Panc1 (cell line): ENCODE measurements around the gene RAB6A. TPM values are rescaled to one million over a fixed set of nuclear protein-coding genes. Genes with fewer than 3 reads are reported as not detected.
A peak's percentile ranks its signal among the peaks of the same experiment; 100 is the strongest.
"Not testable (repeated sequence)": the region's sequence is repeated elsewhere in the genome, so short reads cannot be mapped to it uniquely, and the experiment has no call there.

Experiments
- ATAC-seq: fragments of 200-7000 bp; cut with Tn5 transposase; 2 replicates; pipeline ENCODE4 v1.9.1; 2020; ENCODE audit warnings: mild to moderate bottlenecking, moderate library complexity
- BruUV-seq: library from RNA; stranded (reverse); fragments of 400-500 nt; replicated peaks from 2 replicates; lab custom pipeline; 2021; lab: Mats Ljungman, UMichigan
- CTCF ChIA-PET: fragments of 300-600 bp; sonication (Branson Sonifier 250); formaldehyde crosslinking; loops from one replicate; lab custom pipeline; 2022; ENCODE audit warnings: antibody characterized with exemption; lab: Charles Lee
- POLR2A ChIA-PET: fragments of 300-600 bp; sonication (Branson Sonifier 250); formaldehyde crosslinking; loops from one replicate; lab custom pipeline; 2022; ENCODE audit warnings: antibody characterized with exemption; lab: Charles Lee
- DNase-seq: peaks from one replicate; pipeline ENCODE4 v3.0.0-alpha.2; 2010; ENCODE audit warnings: low read depth, low spot score
- H3K27ac ChIP-seq: 2 replicates; pipeline ENCODE4 v1.5.1; 2011; ENCODE audit warnings: mild to moderate bottlenecking, low read length, inconsistent platforms
- H3K27me3 ChIP-seq: fragments of 200-500 bp; sonication (Bioruptor generic); 2 replicates; pipeline ENCODE4 v1.6.0; 2014; ENCODE audit warnings: low read length, inconsistent platforms; ENCODE audit not compliant: control insufficient read depth, insufficient read depth
- H3K36me3 ChIP-seq: fragments of 200-500 bp; sonication (Bioruptor generic); 2 replicates; pipeline ENCODE4 v1.5.1; 2014; ENCODE audit warnings: inconsistent platforms, mild to moderate bottlenecking, low read length, moderate library complexity; ENCODE audit not compliant: control insufficient read depth, insufficient read depth
- H3K4me1 ChIP-seq: 2 replicates; pipeline ENCODE4 v1.5.1; 2011; ENCODE audit warnings: inconsistent platforms, mild to moderate bottlenecking, low read length, moderate library complexity; ENCODE audit not compliant: control insufficient read depth, insufficient read depth
- H3K4me3 ChIP-seq, 2 experiments: 2 replicates each; pipeline ENCODE4 v1.5.1; 2011 to 2012; ENCODE audit warnings: low read depth in 2 of 2, low read length in 2 of 2, mild to moderate bottlenecking in 2 of 2, inconsistent platforms in 1 of 2, moderate library complexity in 1 of 2
- H3K9me3 ChIP-seq: fragments of 200-500 bp; sonication (Bioruptor generic); 2 replicates; pipeline ENCODE4 v1.5.1; 2014; ENCODE audit warnings: low read depth, mild to moderate bottlenecking, inconsistent platforms, low read length, moderate library complexity; ENCODE audit not compliant: control insufficient read depth, insufficient read depth
- POLR2AphosphoS5 ChIP-seq: IDR thresholded peaks from 2 replicates; pipeline ENCODE4 v1.6.1; 2012; ENCODE audit warnings: mild to moderate bottlenecking, low read depth, low read length, moderate library complexity
- SIN3A ChIP-seq: IDR thresholded peaks from 2 replicates; pipeline ENCODE4 v1.6.1; 2012; ENCODE audit warnings: low read depth, mild to moderate bottlenecking, low read length, moderate library complexity, borderline replicate concordance; ENCODE audit not compliant: insufficient read depth
- TCF7L2 ChIP-seq: IDR thresholded peaks from 2 replicates; pipeline ENCODE4 v1.6.1; 2011; ENCODE audit warnings: mild to moderate bottlenecking, low read depth, low read length, inconsistent platforms
- in situ Hi-C: cut with HindIII; loops from 2 replicates; pipeline ENCODE4 v1.10.0; 2016; ENCODE audit warnings: low sequenced_read_pairs, low pct_unique_long_range_greater_than_20kb
- intact Hi-C: fragments of 100-400 bp; cut with micrococcal nuclease; formaldehyde crosslinking; loops from one replicate; pipeline ENCODE4 v1.10.0; 2022; ENCODE audit not compliant: unreplicated experiment
- total RNA-seq: library from RNA; stranded (reverse); gene quantifications from one replicate; pipeline ENCODE4 v1.2.1, GENCODE V29; 2021; ENCODE audit not compliant: unreplicated experiment
- TF ChIP-seq, protein P1 (sequence below): fragments of 450-650 bp; IDR thresholded peaks from 2 replicates; pipeline ENCODE4 v1.5.1; 2017; ENCODE audit warnings: mild to moderate bottlenecking
- TF ChIP-seq, protein P2 (sequence below), 2 experiments: IDR thresholded peaks; 2 replicates each; pipeline ENCODE4 v1.6.1; 2011 to 2012; ENCODE audit warnings: low read depth in 2 of 2, control low read depth in 1 of 2, low read length in 1 of 2, mild to moderate bottlenecking in 1 of 2, moderate library complexity in 1 of 2; ENCODE audit not compliant: insufficient read depth in 1 of 2

RAB6A gene
- total RNA-seq, 1 experiment from 2014 or later = 149 TPM

DNA sequence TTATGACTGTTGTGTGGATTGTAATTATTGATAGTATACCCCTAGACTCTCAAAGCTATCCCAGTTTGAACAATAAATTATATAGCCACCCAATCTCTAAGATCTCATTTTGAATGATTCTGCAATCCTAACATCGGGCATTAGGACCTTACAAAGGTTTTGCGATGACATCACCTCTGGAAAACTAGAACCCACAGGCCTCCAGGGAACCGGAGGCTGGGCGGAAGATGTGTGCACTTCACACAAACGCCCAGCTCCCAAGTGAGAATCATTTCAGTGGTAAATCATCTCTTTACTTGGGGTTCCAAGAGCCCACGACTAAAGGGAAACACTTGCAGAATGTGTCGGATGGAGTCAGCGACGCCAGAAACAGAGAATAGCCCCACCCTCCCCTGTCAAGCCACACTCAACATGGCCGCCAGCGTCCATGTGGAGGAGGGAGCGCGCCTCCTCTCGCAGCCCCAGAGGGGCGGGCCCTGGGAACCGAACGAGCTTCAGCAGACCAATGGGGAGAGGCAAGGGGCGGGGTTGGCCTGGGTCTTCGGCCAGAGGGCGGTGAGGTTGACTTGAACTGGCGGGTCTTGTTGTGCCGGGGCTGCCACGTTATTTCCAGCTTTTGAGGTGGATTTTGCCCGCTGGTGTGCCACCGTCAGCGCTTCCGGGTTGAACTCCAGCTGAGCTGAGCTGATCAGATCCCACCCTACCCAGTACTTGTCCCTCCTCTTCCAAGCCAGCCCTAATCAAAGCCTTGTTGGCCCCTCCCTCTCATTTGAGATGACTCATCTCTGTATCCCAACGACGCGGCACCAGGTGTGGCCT, 18.4 kb upstream of the RAB6A start:
- Histone ChIP-seq H3K36me3 (no peaks in the 10 kb centered on the region), H3K27me3 (no peaks in the 10 kb centered on the region), H3K4me3 (peak overlapping the region; percentile 49 to 61), H3K9me3 (no peaks in the 10 kb centered on the region), H3K4me1 (peaks cover 3% of the 10 kb centered on the region; the same call in 1 of the 2 replicates), H3K27ac (peak overlapping the region; percentile 96)
- intact Hi-C loops = no loop called here
- ChIA-PET CTCF (interaction anchor here (0.6 to 1.1 kb wide), 2 partner anchors 152 to 168 kb away, joined by 3 read pairs; no protein-coding TSS in a partner anchor), POLR2A (interaction anchor here (0.5 to 1.5 kb wide), 7 partner anchors 9 to 187 kb away, joined by 3 to 9 read pairs (median 5); partner anchors contain the start of genes MRPL48 and RAB6A)
- TF ChIP-seq POLR2AphosphoS5 (peak; percentile 91), SIN3A (no peak), TCF7L2 (peak; percentile 79)
- TF ChIP-seq, protein P1, sequence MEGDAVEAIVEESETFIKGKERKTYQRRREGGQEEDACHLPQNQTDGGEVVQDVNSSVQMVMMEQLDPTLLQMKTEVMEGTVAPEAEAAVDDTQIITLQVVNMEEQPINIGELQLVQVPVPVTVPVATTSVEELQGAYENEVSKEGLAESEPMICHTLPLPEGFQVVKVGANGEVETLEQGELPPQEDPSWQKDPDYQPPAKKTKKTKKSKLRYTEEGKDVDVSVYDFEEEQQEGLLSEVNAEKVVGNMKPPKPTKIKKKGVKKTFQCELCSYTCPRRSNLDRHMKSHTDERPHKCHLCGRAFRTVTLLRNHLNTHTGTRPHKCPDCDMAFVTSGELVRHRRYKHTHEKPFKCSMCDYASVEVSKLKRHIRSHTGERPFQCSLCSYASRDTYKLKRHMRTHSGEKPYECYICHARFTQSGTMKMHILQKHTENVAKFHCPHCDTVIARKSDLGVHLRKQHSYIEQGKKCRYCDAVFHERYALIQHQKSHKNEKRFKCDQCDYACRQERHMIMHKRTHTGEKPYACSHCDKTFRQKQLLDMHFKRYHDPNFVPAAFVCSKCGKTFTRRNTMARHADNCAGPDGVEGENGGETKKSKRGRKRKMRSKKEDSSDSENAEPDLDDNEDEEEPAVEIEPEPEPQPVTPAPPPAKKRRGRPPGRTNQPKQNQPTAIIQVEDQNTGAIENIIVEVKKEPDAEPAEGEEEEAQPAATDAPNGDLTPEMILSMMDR = no peak
- TF ChIP-seq, protein P2, sequence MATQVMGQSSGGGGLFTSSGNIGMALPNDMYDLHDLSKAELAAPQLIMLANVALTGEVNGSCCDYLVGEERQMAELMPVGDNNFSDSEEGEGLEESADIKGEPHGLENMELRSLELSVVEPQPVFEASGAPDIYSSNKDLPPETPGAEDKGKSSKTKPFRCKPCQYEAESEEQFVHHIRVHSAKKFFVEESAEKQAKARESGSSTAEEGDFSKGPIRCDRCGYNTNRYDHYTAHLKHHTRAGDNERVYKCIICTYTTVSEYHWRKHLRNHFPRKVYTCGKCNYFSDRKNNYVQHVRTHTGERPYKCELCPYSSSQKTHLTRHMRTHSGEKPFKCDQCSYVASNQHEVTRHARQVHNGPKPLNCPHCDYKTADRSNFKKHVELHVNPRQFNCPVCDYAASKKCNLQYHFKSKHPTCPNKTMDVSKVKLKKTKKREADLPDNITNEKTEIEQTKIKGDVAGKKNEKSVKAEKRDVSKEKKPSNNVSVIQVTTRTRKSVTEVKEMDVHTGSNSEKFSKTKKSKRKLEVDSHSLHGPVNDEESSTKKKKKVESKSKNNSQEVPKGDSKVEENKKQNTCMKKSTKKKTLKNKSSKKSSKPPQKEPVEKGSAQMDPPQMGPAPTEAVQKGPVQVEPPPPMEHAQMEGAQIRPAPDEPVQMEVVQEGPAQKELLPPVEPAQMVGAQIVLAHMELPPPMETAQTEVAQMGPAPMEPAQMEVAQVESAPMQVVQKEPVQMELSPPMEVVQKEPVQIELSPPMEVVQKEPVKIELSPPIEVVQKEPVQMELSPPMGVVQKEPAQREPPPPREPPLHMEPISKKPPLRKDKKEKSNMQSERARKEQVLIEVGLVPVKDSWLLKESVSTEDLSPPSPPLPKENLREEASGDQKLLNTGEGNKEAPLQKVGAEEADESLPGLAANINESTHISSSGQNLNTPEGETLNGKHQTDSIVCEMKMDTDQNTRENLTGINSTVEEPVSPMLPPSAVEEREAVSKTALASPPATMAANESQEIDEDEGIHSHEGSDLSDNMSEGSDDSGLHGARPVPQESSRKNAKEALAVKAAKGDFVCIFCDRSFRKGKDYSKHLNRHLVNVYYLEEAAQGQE (IDR thresholded peaks at IDR 0.05; ENCODE audit: insufficient read depth in 1 of 2, low read depth in 2 of 2, low read length in 1 of 2) = no peak
- DNase-seq (peak; percentile 99), ATAC-seq (peak; percentile 100)
- TSS peak; percentile 86 for BruUV-seq
- in situ Hi-C loops = no loop called here

DNA sequence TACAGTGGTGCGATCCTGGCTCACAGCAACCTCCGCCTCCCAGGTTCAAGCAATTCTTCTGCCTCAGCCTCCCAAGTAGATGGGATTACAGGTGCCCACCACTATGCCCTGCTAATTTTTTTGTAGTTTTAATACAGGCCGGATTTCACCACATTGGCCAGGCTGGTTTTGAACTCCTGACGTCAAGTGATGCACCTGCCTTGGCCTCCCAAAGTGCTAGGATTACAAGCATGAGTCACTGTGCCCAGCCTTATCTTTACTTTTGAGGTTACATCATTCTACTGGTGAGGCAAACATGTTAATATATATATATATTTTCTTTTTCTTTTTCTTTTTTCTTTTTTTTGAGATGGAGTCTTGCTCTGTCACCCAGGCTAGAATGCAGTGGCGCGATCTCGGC, 9.9 kb upstream of the RAB6A start:
- intact Hi-C loops, H3K27ac ChIP-seq, H3K36me3 ChIP-seq, H3K4me3 ChIP-seq, H3K9me3 ChIP-seq, DNase-seq, BruUV-seq, CTCF ChIA-PET, H3K27me3 ChIP-seq, ATAC-seq, POLR2A ChIA-PET, in situ Hi-C loops, H3K4me1 ChIP-seq: not testable (repeated sequence)

DNA sequence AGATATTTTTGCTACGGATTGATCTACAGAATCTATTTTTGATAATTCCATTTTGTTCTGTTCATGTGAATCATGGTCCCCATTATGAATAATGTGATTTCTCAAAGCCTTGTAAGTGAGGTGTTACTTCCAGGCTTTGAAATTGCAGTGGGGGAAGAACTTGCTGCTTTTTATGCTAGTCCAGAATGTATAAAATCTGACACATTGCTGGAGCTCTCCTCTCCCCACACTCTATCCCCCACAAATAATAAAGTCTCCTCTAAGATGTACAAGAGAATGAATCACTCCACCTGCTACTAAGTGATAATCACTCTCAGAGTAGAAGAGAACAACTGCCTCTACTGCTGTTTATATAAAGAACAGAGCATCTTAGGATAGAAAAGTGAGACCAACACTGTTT, 5.9 kb upstream of the RAB6A start:
- DNase-seq = no peak
- CTCF ChIA-PET = no interaction called here
- H3K9me3 ChIP-seq = no peaks in the 10 kb centered on the region
- H3K4me1 ChIP-seq = no peaks in the 10 kb centered on the region
- intact Hi-C loops (loop anchor here (10.0 kb wide), 1 partner anchor 168 kb away; no protein-coding TSS in a partner anchor), in situ Hi-C loops (no loop called here)
- peaks cover 8% of the 10 kb centered on the region; the same call in 1 of the 2 replicates for H3K27me3 ChIP-seq
- POLR2A ChIA-PET = no interaction called here
- H3K27ac ChIP-seq = no peak overlapping the region
- no TSS peak for BruUV-seq
- no peaks in the 10 kb centered on the region for H3K36me3 ChIP-seq
- no peak overlapping the region for H3K4me3 ChIP-seq
- TF ChIP-seq SIN3A (no peak), TCF7L2 (no peak), POLR2AphosphoS5 (no peak)
- TF ChIP-seq, protein P1 = no peak
- TF ChIP-seq, protein P2 (IDR thresholded peaks at IDR 0.05; ENCODE audit: insufficient read depth in 1 of 2, low read depth in 2 of 2, low read length in 1 of 2) = no peak
- no peak for ATAC-seq
